ENCODE results near the gene NAA15.
A peak's percentile ranks its signal among the peaks of the same experiment; 100 is the strongest.

NAA15 gene

DNA sequence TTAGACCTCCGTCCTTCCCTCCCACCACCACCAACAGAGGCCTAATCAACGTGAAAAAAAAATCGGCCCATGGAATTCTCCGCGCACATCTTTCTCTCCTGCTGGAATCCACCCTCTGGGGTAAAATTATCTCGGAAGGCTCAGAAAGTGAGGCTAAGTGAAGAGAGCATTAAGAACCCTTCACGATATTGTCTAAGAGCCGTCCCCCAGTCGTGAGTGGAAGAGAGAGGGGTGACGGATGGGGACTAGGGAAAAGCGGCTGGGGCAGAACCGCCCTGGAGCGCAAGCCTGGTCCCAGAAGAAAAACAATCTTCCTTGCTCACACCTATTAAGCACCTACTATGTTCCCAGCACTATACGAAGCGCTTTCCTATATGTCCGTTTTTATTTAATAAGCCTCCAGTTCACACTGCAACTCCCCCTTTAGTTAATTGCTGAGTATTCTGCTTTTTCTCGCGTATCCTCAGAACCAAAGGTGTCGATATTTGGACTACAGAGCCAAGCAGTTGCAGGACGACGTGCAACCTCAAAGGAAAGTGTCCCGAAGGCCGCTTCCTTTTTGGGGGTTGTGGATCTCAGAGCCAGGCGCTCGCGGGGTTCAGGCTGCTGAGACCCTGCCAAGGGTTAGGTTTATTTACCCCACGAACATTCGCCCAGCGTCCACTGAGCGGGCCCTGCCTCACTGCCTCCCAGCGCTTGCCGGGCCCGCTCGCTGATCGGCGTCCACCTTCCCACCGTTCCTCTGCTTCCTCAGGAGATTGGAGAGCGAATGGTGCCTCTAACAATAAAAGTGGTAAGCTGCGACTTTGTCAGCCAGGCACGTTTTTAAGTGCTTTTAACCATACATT, 22.2 kb upstream of the NAA15 start:
- peak overlapping the region; percentile 62 for H3K4me3 ChIP-seq (replicated peaks; ENCODE audit: low read depth, low read length)
- DNase-seq (ENCODE audit: low read depth) = peak; percentile 18
- TF ChIP-seq, protein P1, sequence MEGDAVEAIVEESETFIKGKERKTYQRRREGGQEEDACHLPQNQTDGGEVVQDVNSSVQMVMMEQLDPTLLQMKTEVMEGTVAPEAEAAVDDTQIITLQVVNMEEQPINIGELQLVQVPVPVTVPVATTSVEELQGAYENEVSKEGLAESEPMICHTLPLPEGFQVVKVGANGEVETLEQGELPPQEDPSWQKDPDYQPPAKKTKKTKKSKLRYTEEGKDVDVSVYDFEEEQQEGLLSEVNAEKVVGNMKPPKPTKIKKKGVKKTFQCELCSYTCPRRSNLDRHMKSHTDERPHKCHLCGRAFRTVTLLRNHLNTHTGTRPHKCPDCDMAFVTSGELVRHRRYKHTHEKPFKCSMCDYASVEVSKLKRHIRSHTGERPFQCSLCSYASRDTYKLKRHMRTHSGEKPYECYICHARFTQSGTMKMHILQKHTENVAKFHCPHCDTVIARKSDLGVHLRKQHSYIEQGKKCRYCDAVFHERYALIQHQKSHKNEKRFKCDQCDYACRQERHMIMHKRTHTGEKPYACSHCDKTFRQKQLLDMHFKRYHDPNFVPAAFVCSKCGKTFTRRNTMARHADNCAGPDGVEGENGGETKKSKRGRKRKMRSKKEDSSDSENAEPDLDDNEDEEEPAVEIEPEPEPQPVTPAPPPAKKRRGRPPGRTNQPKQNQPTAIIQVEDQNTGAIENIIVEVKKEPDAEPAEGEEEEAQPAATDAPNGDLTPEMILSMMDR (IDR thresholded peaks at IDR 0.05; ENCODE audit: low read length, missing control alignments) = no peak

DNA sequence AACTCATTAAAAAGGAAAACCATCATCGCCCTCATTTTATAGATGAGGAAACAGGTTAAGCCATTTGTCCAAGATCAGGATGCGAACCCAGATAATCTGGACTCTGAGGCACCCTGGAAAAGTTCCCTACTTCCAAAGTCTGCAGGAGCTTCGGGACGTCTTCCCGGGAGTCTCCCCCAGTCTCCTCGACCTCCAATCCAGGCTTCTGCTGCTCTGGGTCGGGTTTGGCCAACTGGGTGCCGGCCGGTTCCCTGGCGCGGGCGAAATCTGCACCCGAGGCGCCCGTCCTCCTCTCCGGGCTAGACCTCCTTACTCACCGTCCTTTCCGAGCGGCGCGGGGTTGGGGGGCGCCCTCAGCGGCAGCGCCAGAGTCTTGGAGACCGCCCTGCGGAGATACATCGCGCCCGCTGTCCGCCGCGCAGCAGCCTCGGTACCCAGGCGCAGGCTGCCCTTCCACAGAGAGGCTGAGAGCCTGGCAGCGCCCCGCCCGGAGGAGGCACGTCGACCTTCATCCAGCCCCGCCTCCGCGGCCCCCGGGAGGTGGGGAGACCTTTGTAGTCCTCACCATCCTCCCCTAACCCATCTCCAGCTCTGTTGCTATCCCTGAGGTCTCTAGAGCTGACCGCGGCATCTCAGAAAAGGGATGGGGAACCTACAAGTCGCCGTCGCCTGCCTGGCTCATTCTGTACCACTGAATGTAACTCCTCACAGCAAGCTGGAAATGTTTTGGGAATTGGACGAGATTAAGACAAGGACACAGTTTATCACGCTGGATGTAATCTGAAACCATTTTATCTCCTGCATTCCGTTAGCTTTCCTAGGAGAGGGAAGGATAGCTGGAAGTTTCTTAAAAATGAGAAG, 21.3 kb upstream of the NAA15 start, which contains the start of gene MGARP:
MGARP (minus strand) TSS at position 466 of the 861 bp plus-strand sequence; CDS start at position 399, 67 bp downstream.
- TF ChIP-seq, protein P1 (IDR thresholded peaks at IDR 0.05; ENCODE audit: low read length, missing control alignments) = no peak
- peak within 1 kb of the TSS; percentile 62 for H3K4me3 ChIP-seq (replicated peaks; ENCODE audit: low read depth, low read length)
- peak; percentile 35 for DNase-seq (ENCODE audit: low read depth)

DNA sequence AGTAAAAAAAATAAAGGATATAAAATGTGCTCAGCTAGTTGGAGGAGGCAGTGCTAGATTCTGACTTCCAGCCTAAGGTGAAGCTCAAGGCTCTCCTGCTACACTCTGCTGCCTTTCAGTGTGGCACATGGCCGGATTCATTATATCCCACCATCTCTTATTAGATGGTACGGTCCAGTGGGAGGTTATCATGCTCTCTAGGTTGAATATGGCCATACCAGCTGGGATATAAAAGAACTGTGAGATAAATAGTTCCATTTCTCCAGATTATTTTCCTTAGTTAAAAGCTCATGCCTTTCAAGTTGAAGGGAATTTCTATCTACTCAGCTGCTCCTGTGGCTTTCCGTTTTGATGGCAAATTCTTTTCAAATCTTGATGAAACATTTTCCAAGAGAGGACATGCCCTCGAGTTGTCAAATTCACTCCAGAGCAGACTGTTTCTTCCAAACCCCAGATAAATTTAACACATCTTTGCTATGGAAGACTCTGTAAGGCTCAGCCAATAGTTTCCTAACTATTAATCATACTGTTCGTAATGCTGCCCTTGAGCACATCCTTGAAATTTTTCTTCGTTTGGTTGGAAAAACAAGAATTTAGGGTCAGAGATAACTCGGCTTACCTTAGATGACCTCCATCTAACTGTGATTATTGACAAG, 19.1 kb upstream of the NAA15 start:
- H3K4me3 ChIP-seq (replicated peaks; ENCODE audit: low read depth, low read length) = no peak overlapping the region
- TF ChIP-seq, protein P1 (IDR thresholded peaks at IDR 0.05; ENCODE audit: low read length, missing control alignments) = no peak
- peak; percentile 30 for DNase-seq (ENCODE audit: low read depth)

DNA sequence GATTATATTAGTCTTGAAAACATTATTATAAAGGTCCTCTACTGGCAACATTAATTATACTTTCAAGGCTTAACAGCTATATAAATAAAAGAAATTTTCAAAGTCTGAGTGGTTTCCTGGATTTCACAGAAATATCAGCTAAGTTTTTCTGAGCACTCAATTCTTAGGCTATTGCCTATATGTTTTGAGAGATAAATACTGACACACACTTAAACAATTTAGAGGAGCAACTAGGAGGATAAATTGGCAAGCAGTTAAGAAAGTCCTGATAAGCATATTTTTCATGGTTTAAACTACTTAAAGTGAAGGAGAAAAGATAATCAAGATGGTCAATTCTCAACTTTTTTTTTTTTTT, 18.6 kb upstream of the NAA15 start:
- DNase-seq (ENCODE audit: low read depth) = peak; percentile 15
- TF ChIP-seq, protein P1 (IDR thresholded peaks at IDR 0.05; ENCODE audit: low read length, missing control alignments) = no peak
- H3K4me3 ChIP-seq (replicated peaks; ENCODE audit: low read depth, low read length) = no peak overlapping the region

- DNase-seq (ENCODE audit: low read depth) = no peak
- TF ChIP-seq, protein P1 (IDR thresholded peaks at IDR 0.05; ENCODE audit: low read length, missing control alignments) = no peak
These were observed 15.1 kb upstream of the NAA15 start for GRCh38 chr4:139286186-139286698.

DNA sequence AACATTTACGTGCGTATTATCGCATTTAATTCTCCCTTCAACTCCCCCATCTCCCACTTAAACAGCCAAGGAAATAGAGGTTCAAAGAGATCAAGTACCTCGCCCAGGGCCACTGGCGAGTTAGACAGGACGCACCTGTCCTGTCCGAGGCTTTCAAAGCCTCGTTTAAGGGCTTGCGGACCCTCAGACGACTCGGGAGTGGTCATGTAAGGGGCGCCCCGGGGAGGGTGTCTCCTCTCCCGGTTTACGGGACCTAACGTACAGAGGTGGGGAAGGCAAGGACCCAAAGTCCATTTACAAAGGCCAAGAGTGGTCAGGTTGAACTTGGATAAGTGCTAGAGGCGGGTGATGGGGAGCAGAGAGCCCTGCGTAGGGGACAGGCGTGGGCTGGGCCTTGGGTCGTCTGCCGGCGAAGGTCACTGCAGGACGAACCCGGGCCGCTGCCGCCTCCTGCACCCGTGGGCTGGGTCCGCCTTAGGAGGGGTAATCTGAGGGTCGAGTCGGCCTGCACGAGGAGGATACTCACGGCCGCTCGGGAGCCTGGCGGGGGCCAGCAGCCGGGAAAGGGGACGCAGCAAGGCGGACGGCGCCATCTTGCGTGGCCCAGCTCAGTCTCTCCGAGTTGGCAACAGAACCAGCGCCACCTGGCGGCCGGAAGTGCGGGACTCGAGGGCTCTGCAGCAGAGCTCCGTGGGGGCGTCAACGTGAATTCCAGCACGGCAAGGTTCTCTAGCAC, 5.9 kb upstream of the NAA15 start:
- TF ChIP-seq, protein P1 (IDR thresholded peaks at IDR 0.05; ENCODE audit: low read length, missing control alignments) = peak; percentile 85
- DNase-seq (ENCODE audit: low read depth) = peak; percentile 94
- H3K4me3 ChIP-seq (replicated peaks; ENCODE audit: low read depth, low read length) = peak overlapping the region; percentile 77

More at GRCh38 chr4:139286186-139286698, 15.1 kb upstream of the NAA15 start:
- no peak overlapping the region for H3K4me3 ChIP-seq (replicated peaks; ENCODE audit: low read depth, low read length)

Measured in fibroblast of pulmonary artery (primary cell).